Psoas muscle (tissue), 8 donors: ENCODE results near the gene KANSL1. TPM values are rescaled to one million over a fixed set of nuclear protein-coding genes. Genes with fewer than 3 reads are reported as not detected.

Experiments used
- ATAC-seq, 4 donors: fragments of 200-7000 bp; cut with Tn5 transposase; one replicate each; pipeline ENCODE4 v1.9.1; 2020; ENCODE audit warnings: moderate library complexity in 3 of 4, mild to moderate bottlenecking in 2 of 4
- DNase-seq, 2 donors: peaks; one replicate each; pipeline ENCODE4 v3.0.0-alpha.2; 2020
- H3K27ac ChIP-seq: fragments of 200-600 bp; one replicate; pipeline ENCODE4 v1.8.0; 2022
- H3K27me3 ChIP-seq, 3 donors: fragments of 200-600 bp in 1 of 3; one replicate each; pipeline versions ENCODE4 v1.6.1 to v1.8.0; 2013 to 2022; ENCODE audit warnings: low read length in 2 of 3, mild to moderate bottlenecking in 2 of 3, moderate library complexity in 1 of 3; ENCODE audit not compliant: insufficient read depth in 3 of 3
- H3K36me3 ChIP-seq, 2 donors: fragments of 200-600 bp in 1 of 2; one replicate each; pipeline versions ENCODE4 v1.6.1 to v1.8.0; 2013 to 2022; ENCODE audit warnings: low read depth in 1 of 2, mild to moderate bottlenecking in 1 of 2, moderate library complexity in 1 of 2; ENCODE audit not compliant: insufficient read depth in 1 of 2
- H3K4me1 ChIP-seq: fragments of 200-600 bp; one replicate; pipeline ENCODE4 v1.8.0; 2022
- H3K4me3 ChIP-seq: fragments of 200-600 bp; one replicate; pipeline ENCODE4 v1.8.0; 2022; ENCODE audit warnings: mild to moderate bottlenecking
- H3K9me3 ChIP-seq: fragments of 200-600 bp; one replicate; pipeline ENCODE4 v1.8.0; 2022
- WGBS, 3 donors: extraction: QIAGEN DNeasy Blood & Tissue Kit; methylation state at CpG; one replicate each; pipeline versions ENCODE4 v1.1.6 to v1.1.7; 2013; 5-methylcytosine and 5-hydroxymethylcytosine counted together
- intact Hi-C, 2 donors: fragments of 100-400 bp; cut with DNase I; formaldehyde crosslinking; loops; one replicate each; pipeline versions ENCODE4 v1.11.0 to v1.14.2; 2022
- polyA plus RNA-seq, 3 donors: library from polyadenylated mRNA; stranded (reverse); fragments of 200-250 nt; gene quantifications; one replicate each; pipeline ENCODE4 v1.2.3, GENCODE V29; 2013
- total RNA-seq, 4 donors: library from RNA; stranded (reverse); fragmentation: NEBNext Ultra II Directional in 2 of 4; extraction: Animal tissue kit (Norgen Biotek cat#: 25700) in 2 of 4; gene quantifications; one replicate each; pipeline versions ENCODE4 v1.2.1 to v1.2.4, GENCODE V29; 2021 to 2023
- TF ChIP-seq, protein P1 (sequence below): fragments of 200-600 bp; IDR thresholded peaks from one replicate; pipeline ENCODE4 v1.8.0; 2022; ENCODE audit warnings: antibody characterized with exemption
- donor health status: healthy with polysubstance abuse.
- donor health status: DM: no; HTN: no; CAD: no; lungs with moderate emphysema.
- donor health status: Bipolar disorder and iron deficiency.
- donor health status: healthy.
- donor health status: DM: yes; HTN: yes; CAD: no.
- donor health status: DM: no; HTN: no; CAD: no.
- donor health status: DM: no; HTN: no; CAD: no.
- donor health status: DM: yes; HTN: yes; CAD: no.

The KANSL1 gene
- total and polyA plus RNA-seq, 7 donors: 6.9 to 37.5 (median 25.8) TPM

DNA sequence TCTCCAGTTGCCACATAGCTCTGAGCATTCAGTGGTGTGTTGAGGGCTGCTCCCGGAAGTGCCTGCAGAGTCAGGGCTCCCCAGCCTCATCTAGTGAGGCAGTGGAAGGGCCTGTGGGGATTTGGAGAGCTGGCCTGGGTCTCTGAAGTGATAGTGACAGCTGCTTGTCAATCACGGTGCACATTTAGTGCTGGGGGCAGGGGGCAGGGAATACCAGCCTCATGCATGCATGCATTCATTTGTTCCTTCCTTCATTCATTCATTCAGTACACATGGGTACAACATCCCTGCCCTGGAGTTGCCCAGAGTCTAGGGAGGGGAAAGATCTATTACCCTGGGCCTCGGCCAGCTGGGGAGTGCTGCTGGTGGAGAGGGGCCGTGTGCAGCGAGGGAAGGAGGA, 205.5 kb downstream of the KANSL1 start:
- Histone ChIP-seq H3K9me3 (no peaks in the 10 kb centered on the region), H3K27me3 (no peaks in the 10 kb centered on the region), H3K36me3 (peaks cover 0 to 79% of the 10 kb centered on the region in 2 donors), H3K4me1 (no peaks in the 10 kb centered on the region), H3K4me3 (no peak overlapping the region), H3K27ac (no peak overlapping the region)
- ATAC-seq: no peak
- DNase-seq: no peak
- TF ChIP-seq, protein P1, sequence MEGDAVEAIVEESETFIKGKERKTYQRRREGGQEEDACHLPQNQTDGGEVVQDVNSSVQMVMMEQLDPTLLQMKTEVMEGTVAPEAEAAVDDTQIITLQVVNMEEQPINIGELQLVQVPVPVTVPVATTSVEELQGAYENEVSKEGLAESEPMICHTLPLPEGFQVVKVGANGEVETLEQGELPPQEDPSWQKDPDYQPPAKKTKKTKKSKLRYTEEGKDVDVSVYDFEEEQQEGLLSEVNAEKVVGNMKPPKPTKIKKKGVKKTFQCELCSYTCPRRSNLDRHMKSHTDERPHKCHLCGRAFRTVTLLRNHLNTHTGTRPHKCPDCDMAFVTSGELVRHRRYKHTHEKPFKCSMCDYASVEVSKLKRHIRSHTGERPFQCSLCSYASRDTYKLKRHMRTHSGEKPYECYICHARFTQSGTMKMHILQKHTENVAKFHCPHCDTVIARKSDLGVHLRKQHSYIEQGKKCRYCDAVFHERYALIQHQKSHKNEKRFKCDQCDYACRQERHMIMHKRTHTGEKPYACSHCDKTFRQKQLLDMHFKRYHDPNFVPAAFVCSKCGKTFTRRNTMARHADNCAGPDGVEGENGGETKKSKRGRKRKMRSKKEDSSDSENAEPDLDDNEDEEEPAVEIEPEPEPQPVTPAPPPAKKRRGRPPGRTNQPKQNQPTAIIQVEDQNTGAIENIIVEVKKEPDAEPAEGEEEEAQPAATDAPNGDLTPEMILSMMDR: no peak
- WGBS, 3 donors: 81 to 89% (median 82%) methylated on average over 5 of the region's 5 CpGs
- intact Hi-C loops: no loop called here

DNA sequence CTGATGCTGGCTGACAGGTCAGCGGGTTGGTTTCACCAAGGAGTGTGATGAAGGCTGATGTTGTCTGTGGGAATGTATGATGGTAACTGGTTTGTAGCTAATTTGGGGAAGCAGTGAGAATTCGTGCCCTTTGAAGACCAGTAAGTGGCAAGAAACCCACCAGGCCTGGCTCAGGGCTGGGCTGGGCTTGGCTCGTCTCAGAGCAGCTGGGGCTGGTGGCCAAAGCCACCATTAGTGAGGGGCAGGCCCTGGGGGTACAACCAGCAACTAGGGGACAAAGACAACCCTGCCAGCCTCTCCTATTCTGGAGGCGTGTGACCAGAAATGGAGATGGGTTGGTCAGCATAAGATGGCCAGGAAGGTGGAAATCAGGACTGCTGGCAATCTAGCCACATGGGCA, 207.2 kb downstream of the KANSL1 start:
- ATAC-seq (no peak), DNase-seq (no peak)
- no peaks in the 10 kb centered on the region for H3K4me1 ChIP-seq
- peaks cover 0 to 70% of the 10 kb centered on the region in 2 donors for H3K36me3 ChIP-seq
- TF ChIP-seq, protein P1: no peak
- no peaks in the 10 kb centered on the region for H3K27me3 ChIP-seq
- no peaks in the 10 kb centered on the region for H3K9me3 ChIP-seq
- intact Hi-C loops: no loop called here
- 89 to 94% (median 91%) methylated on average over 4 of the region's 4 CpGs for WGBS, 3 donors
- no peak overlapping the region for H3K4me3 ChIP-seq
- no peak overlapping the region for H3K27ac ChIP-seq

DNA sequence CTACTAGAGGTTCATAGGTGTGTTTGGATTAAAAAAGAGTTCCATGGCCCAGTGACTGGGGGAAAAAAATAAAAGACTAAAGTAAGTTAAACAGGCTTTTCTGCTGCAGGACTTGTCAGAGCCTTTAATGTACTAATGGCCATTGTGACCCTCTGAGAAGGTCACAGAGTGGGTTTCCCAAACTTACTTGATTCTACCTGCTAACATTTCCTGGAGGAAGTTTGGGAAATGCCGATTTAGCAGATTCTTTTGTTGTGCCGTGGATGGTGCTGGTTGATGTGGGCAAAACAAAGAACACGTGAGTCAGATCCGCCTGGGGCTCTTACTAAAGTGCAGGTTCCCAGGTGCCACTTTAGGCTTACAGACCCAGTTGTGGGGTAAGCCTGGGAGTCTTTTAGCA, 207.8 kb downstream of the KANSL1 start:
- intact Hi-C loops: no loop called here
- Histone ChIP-seq H3K9me3 (no peaks in the 10 kb centered on the region), H3K27me3 (no peaks in the 10 kb centered on the region), H3K4me3 (no peak overlapping the region), H3K4me1 (no peaks in the 10 kb centered on the region), H3K36me3 (peaks cover 0 to 68% of the 10 kb centered on the region in 2 donors), H3K27ac (no peak overlapping the region)
- TF ChIP-seq, protein P1: no peak
- DNase-seq: no peak
- no peak for ATAC-seq
- 73 to 86% (median 82%) methylated on average over 4 of the region's 4 CpGs for WGBS, 3 donors

DNA sequence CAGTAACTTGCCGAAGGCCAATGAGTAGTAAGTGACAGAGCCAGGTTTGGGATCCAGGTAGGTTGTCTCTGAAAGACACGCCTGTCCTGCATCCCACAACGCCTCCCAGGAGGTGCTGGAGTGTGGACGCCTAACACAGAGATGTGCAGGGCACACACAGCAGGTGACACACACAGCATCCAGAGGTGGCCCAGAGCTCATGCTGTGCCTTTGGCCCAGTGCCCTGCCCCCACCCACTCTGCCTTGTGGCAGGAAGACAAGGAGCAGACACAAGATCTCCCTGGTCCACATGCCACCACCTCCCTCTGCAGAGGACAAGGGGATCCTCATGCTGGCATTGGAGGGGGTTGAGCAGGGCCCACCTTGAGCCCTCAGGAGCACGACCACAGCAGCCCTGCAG, 208.9 kb downstream of the KANSL1 start:
- H3K27me3 ChIP-seq: no peaks in the 10 kb centered on the region
- ATAC-seq: peak in 1 of 4 donors; percentile 22
- intact Hi-C loops: no loop called here
- WGBS, 3 donors: 88 to 93% (median 92%) methylated on average over 5 of the region's 5 CpGs
- H3K4me3 ChIP-seq: no peak overlapping the region
- H3K9me3 ChIP-seq: no peaks in the 10 kb centered on the region
- DNase-seq: peak in 1 of 2 donors; percentile 50
- no peaks in the 10 kb centered on the region for H3K4me1 ChIP-seq
- H3K36me3 ChIP-seq: peaks cover 0 to 65% of the 10 kb centered on the region in 2 donors
- H3K27ac ChIP-seq: no peak overlapping the region
- TF ChIP-seq, protein P1: no peak

DNA sequence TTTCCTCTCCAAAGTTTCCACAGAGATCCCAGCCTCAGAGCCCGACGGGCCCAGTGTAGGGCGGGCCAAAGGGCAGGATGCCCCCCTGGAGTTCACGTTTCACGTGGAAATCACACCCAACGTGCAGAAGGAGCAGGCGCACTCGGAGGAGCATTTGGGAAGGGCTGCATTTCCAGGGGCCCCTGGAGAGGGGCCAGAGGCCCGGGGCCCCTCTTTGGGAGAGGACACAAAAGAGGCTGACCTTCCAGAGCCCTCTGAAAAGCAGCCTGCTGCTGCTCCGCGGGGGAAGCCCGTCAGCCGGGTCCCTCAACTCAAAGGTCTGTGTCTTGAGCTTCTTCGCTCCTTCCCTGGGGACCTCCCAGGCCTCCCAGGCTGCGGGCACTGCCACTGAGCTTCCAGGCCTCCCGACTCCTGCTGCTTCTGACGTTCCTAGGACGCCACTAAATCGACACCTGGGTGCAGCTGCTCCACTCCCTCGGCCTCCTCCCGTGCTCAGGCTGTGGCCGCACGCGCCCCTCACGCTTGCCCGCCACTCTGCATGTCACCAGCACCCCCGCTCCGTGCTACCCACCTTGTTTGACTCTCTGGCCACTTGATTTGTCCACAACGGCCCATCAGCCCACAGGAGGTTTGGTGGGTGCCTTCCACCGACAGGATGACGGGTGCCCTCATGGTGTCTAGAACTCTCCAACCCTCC, 209.5 kb downstream of the KANSL1 start:
- DNase-seq: peak in 1 of 2 donors; percentile 40
- Histone ChIP-seq H3K36me3 (peaks cover 0 to 65% of the 10 kb centered on the region in 2 donors), H3K27ac (no peak overlapping the region), H3K4me3 (no peak overlapping the region), H3K9me3 (no peaks in the 10 kb centered on the region), H3K4me1 (no peaks in the 10 kb centered on the region), H3K27me3 (no peaks in the 10 kb centered on the region)
- intact Hi-C loops: no loop called here
- ATAC-seq: peak in 2 of 4 donors; percentile 12 to 27
- 67 to 75% (median 74%) methylated on average over 28 to 31 of the region's 31 CpGs for WGBS, 3 donors
- TF ChIP-seq, protein P1: no peak
